NB4 (cell line): ENCODE measurements around the gene SNX9.

Experiments
- MYC ChIP-seq: IDR thresholded peaks from 2 replicates; pipeline ENCODE4 v1.6.1; 2011; ENCODE audit warnings: low read depth, low read length
- POLR2A ChIP-seq: IDR thresholded peaks from 2 replicates; pipeline ENCODE4 v1.6.1; 2011; ENCODE audit warnings: mild to moderate bottlenecking; ENCODE audit not compliant: insufficient read length; ENCODE audit errors: extremely low read depth
- TF ChIP-seq, protein P1 (sequence below): IDR thresholded peaks from one replicate; pipeline ENCODE4 v1.5.1; 2012; ENCODE audit warnings: low read depth, low read length

DNA sequence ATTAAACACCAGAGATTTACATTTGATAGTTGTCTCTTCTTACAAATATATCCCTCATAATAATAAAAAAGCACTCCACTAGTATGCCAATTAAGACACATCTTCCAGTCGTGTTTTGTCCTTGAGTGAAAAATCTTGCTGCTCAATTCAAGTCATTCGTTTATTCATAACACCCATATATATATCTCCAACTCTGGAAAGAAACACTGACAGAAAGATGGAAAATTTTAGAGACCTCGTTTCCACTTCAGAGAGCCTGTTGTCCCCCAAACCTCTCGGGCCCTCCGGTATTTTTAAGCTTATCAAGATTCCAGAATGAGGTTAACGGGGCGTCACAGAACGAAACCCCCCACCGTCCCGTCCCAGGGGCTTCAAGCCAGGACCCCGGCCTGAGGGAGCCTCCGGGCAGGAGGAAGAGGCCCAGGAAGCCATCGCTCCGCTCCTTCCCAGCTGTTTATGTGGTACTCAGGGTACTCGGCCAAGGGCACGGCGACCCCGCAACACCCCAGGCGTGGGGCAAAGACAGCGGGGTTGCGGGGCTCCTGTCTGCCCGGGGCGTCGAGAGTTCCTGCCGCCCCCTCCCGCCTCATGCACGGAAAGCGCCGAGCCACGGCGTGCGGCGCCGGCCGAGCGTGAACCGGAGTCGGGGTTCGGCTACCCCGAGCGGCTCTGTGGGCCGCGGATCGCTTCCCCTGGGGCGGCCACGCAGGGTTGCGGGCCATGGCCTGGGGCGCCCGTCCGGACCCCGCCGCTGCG is 623 bp upstream of the SNX9 start:
- TF ChIP-seq, protein P1, sequence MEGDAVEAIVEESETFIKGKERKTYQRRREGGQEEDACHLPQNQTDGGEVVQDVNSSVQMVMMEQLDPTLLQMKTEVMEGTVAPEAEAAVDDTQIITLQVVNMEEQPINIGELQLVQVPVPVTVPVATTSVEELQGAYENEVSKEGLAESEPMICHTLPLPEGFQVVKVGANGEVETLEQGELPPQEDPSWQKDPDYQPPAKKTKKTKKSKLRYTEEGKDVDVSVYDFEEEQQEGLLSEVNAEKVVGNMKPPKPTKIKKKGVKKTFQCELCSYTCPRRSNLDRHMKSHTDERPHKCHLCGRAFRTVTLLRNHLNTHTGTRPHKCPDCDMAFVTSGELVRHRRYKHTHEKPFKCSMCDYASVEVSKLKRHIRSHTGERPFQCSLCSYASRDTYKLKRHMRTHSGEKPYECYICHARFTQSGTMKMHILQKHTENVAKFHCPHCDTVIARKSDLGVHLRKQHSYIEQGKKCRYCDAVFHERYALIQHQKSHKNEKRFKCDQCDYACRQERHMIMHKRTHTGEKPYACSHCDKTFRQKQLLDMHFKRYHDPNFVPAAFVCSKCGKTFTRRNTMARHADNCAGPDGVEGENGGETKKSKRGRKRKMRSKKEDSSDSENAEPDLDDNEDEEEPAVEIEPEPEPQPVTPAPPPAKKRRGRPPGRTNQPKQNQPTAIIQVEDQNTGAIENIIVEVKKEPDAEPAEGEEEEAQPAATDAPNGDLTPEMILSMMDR = no peak
- TF ChIP-seq POLR2A (no peak), MYC (no peak)
